HG03565 (cell line): ENCODE data around the gene NAT8L.

Experiments used
- ATAC-seq: cut with Tn5 transposase; IDR thresholded peaks from one replicate; pipeline ENCODE4 v1.9.1; 2021; ENCODE audit warnings: mild to moderate bottlenecking, moderate library complexity; ENCODE audit not compliant: unreplicated experiment

NAT8L gene

GRCh38 chr4:2074588-2074987 lies 15.5 kb downstream of the NAT8L start:
- ATAC-seq: no peak

GRCh38 chr4:2075171-2075986 lies 16.3 kb downstream of the NAT8L start:
- ATAC-seq: no peak

- no peak for ATAC-seq
Measured at GRCh38 chr4:2075987-2076907, 17.1 kb downstream of the NAT8L start.

- ATAC-seq: no peak
Measured at GRCh38 chr4:2076908-2077536, 17.9 kb downstream of the NAT8L start.

GRCh38 chr4:2077537-2078460 lies 18.7 kb downstream of the NAT8L start:
- no peak for ATAC-seq

GRCh38 chr4:2078584-2078983 lies 19.5 kb downstream of the NAT8L start:
- no peak for ATAC-seq

DNA sequence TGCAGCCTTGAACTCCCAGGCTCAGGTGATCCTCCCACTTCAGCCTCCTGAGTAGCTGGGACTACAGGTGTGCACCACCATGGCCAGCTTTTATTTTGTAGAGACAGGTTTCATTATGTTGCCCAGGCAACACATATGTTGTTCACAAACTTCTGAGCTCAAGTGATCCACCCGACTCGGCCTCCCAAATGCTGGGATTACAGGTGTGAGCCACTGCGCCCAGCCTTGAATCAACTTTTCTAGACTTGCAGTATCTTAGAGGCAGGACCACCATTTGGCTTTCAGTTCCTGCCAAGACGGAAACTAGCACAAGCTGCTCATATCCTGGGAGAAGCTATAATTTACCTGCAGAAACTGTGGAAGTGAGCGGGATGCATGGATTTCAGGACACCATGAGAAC lies 19.9 kb downstream of the NAT8L start:
- no peak for ATAC-seq

DNA sequence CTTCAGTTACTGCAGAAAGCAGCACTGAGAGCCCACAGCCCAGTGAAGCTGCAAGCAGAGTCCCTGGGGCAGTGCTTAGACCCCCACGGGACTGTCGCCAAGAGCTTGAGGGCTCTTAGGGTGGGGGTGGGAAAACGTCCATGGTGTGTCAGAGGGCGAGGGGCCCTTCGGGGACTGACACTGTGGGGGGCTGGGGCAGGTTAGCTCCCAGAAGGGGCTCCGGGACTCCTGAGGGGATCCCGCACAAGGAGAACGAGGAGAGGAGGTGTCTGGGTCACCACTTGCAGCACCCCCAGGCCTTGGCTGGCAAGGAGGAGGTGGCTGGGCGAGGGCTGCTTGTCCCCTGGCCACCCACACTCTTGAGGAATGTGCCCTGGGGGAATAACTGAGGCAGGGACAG lies 20.8 kb downstream of the NAT8L start:
- no peak for ATAC-seq

GRCh38 chr4:2080429-2081300 lies 21.5 kb downstream of the NAT8L start:
- no peak for ATAC-seq

DNA sequence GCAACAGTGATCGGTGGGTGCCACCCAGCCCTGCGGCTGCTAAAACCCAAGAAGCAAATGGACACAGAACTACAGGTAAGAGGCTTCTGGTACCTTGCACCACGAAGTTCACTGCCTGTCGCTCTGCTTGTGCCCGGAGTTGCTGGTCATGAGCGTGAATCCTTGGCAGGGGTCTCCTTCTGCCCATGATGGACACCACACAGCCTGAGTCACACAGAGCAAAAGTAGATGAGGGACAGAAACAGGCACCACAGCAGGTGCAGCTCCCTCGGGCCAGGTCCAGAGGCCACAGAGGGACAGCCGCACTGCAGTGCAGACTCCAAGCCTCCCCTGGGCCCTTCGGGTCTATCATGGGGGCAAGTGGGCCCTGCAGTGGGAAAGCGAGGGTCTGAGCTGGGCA lies 22.4 kb downstream of the NAT8L start:
- no peak for ATAC-seq

DNA sequence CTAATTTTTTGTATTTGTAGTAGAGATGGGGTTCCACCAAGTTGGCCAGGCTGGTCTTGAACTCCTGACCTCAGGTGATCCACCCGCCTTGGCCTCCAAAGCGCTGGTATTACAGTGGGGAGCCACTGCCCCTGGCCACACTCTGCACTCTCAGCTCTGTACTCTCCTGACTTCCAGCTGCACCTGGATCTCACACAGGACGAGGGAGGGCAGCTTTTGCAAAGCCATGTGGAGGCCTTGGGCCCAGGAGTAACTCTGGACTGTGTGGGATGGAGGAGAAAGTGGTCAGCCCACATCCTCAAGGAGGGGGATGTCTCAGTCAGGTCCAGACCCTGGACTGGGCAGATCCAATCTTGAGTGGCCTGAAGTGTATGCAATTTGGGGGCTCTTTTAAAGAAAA lies 23.0 kb downstream of the NAT8L start:
- ATAC-seq: no peak

GRCh38 chr4:2082627-2083026 lies 23.5 kb downstream of the NAT8L start:
- ATAC-seq: no peak

DNA sequence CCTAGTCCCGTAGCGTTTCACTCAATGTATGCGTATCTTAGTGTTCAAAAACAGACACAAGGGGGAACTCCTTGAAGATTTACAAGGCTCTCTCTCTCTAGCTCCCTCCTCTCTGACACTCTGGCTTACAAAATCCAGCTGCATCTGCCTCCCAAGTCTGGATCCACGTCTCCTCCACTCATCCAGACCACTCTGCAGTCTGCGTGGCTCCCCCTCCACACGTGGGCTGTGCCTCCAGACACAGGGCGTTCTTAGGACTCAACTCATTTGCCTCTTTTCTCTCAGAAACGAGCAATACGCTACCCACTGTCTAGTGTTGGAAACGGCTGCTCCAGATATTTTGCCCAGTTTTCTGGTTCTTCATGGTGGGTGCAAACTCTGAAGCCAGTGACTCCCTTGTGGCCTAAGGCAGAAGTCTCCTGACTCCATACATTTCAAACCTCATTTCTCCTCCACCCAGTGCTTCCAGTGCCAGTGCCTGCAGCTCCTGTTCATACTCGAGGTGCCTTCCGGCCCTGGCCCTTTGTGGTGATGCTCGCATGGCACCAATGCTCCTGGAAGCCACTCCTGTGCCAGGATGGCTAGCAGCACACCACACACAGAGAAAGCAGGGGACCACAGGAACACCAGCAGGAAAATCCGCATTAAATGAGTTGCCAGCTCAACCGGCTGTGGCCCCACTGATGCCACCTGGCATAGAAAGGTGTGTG lies 24.1 kb downstream of the NAT8L start:
- no peak for ATAC-seq

DNA sequence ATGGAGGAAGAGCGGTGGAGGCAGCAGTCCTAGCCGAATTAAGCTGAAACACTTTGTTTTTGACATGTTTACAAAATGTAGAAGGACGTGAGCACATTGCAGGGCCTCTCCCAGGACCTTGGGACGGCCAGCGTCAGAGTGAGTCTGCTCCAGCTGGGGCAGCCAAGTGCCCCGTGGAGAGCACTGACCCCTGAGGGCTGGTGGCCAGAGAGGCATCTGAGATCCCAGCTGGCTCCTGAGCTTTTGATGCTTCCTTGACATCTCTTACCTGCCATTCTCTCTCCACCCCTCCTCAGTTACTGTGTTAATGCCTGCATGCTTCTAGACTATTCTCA lies 24.7 kb downstream of the NAT8L start:
- ATAC-seq: no peak

GRCh38 chr4:2084316-2084715 lies 25.2 kb downstream of the NAT8L start:
- ATAC-seq: no peak

DNA sequence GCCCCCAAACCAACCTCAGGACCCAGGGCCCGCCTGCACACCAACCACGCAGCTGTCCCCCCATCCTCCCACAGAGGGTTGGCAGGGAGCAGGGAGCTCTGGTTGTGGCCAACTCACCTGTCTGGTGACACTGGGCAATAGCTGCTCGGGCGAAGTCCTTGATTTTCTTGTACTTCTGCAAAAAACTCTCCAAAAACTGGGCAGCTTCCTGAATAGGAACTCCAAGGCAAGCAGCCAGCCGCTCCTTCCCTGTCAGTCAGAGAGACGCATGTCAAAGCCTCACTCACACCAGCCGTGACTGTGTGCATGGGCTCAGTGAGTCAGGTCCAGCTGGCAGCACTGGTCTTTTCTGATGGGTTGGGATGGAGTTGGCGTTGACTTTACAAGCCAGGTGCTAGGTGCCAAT lies 26.4 kb downstream of the NAT8L start:
- no peak for ATAC-seq

DNA sequence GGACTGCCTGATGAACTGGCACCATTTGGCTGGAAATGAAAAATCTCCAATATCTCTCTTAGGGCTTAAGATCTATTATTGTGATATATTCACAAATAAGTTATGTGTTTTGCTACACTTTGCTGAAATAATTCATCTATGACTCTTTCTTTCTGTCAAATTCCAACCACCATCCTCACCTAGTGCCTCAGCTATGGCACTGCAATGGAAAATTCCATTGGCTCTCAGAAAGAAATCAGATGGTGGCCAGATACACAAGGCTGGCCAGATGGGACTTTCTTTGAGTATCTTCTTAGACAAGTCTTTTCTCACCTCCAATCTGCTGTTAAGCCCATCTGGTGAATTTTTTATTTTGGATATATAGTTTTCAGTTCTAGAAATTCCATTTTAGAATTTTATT lies 28.0 kb downstream of the NAT8L start:
- ATAC-seq: no peak

- no peak for ATAC-seq
Measured at GRCh38 chr4:2089222-2089621, 30.1 kb downstream of the NAT8L start.

- ATAC-seq: no peak
Measured at GRCh38 chr4:2090642-2091041, 31.5 kb downstream of the NAT8L start.
